NCI-H1417 treated with DMSO at 0.1 percent for 48 hours (cell line): ENCODE results near the gene IQSEC3.
"Not testable (repeated sequence)": the region's sequence is repeated elsewhere in the genome, so short reads cannot be mapped to it uniquely, and the experiment has no call there.

ENCODE experiments used
- DNase-seq: peaks from one replicate; lab custom pipeline; 2025; lab: John Stamatoyannopoulos, UW

Gene IQSEC3

DNA sequence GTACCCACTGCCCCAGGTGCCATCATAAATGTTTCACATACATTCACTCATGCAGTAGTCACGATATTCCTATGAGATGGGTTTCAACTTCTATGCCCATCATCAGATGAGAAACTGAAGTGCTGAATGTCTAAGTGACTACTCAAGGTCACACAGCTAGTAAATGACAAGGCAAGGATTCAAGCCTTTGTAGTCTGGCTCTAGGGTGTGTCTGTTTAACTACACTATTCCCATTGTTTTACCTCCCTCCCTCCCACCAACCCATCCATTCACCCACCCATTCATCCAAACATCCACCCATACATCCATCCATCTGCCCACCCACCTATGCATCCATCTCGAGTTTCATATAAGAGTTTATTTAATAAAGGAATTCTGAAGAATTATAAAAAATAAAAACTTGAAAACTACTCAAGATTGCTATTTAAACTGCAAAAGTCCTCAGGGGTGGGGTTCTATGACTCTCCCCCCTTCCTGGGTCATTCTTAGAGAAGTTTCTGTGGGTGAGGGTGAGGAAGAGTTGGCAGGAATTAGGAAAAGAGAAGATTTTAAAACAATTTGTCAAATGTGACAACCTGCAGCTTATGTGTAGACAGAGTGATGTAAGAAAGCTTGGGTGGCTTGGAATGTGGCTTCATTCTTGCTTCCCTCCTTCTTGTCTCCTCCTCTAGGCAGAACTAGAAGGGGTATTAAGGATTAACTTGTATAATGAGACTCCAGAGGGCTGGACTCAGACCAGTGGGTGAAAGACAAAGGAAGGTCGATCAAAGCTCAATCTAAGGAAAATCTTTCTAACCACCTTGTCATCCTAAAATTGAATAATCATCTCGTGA lies 13.4 kb upstream of the IQSEC3 start:
- not testable (repeated sequence) for DNase-seq

DNA sequence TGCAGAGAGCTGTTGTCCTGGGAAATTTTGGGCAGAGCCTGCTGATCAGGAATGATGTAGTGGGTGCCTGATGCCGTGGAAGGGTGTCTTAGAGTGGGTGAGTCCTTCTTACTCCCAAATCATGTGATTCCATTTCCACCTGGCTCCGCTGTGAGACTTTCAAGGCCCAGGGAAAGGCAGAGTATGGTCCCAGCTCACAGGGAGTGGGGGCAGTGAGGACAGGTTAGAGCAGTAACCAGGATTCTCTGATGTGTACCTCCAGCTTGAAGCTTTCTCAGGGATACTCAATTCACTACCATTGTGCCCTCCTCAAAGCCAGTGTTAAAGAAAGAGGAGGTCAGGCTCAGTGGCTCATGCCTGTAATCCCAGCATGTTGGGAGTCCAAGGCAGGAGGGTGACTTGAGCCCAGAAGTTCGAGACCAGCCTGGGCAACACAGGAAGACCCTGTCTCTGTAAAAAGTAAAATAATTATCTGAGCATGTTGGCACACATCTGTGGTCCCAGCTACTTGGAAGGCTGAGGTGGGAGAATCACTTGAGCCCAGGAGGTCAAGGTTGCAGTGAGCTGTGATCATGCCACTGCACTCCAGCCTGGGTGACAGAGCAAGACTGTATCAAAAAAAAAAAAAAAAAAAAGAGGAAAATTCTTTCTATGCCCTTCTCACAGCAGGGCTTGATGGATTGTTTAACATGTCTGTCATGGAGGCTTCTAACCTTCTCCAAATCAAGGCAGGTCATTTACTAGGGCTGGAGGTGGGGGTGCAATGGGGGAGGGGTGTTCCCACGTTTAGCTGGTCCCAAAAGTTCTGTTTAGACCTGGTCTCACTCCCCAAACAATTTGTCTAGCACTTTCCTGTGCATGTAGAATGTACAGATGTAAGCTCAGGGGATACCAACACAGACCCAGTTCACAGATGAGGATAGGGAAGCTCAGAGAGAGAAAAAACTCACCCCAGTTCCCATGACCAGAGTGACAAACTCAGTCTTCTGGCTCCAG lies 12.5 kb upstream of the IQSEC3 start:
- no peak for DNase-seq

DNA sequence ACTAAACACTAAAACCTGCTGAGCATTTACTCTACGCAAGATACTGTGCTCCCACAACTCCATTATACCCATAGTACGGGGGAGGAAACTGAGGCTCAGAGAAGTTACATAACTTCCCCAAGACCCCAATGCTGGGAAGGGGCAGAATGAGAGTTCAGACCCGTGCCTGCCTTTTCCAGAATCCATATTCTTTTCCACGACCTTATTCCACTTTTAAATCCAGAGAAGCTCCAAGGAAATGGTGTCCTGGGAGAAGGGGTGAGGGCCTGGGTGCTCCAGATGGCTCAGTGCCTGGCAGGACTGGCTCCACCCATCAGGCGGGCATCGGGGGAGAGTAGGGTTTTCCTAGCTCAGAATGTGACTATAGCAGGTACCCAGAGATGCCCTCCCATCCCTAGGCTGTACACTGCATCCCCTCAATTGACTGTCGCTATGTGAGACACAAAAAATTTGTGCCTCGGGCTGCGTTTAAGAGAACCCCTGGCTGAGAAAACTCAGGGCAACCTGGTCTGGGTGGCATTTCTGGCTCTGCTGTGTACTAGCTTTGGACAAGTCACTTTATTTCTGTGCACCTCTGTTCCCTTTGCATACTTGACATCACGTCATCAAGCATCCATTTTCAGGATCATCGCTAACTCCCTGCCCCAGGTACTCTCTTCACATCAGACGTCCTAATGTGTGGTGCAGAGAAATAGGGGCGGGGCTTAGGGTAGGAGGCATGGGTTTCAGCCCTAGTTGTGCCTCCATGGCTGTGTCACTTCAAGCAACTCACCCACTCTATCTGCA lies 11.6 kb upstream of the IQSEC3 start:
- DNase-seq, result no peak

DNA sequence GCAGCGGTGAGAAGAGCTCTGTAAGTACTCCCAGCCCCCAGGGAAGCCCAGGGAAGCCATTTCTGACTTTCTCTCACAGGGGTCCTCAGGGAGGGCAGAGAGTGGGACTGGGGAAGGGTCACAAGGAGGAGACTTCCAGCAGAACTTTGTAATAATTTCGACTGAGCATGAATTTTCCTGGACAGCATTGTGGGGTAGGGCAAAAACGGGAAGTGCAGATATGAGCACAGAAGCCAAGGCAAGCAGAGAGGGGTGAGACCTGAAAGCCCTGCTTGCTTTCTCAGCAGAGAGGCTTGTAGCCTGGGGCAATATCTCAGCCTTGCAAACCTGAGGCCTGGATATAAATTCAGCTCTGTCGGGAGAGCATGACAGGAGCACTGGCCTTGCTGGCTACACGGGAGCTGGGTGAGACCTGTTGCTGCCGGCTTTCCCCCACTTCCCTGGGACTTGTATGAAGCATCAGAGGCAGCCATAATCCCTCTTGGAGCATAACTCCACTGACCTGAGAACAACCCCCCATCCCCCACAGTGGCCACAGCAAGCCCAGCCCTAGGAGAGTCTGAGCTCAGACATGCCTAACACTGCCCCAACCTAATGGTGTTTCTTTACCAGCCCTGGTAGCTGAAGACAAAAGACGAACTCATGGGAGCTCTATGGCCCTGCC lies 9.8 kb upstream of the IQSEC3 start:
- DNase-seq, result no peak

DNA sequence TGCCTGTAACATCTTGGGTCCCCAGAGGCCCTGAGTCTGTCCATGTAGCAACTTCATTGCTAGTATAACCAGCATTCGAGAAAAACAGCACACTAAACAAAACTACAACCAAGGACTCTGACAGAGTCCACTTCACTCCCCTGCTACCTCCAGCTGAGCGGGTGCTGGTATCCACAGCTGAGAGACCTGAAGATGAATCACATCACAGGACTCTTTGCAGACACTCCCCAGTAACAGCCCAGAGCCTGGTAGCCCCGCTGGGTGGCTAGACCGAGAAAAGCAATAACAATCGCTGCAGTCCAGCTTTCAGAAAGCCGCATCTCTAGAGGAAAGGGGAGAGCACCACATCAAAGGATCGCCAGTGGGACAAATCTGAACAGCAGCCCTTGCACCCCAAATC lies 9.0 kb upstream of the IQSEC3 start:
- DNase-seq, result no peak

DNA sequence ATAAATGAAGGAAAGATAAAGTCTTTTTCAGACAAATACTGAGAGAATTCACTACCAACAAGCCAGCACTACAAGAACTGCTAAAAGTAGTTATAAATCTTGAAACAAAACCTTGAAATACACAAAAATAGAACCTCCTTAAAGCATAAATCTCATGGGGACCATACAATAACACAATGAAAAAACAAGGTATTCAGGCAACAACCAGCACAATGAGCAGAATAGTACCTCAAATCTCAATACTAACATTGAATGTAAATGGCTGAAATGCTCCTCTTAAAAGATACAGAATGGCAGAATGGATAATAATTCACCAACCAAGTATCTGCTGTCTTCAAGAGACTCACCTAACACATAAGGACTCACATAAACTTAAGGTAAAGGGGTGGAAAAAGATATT lies 7.7 kb upstream of the IQSEC3 start:
- DNase-seq, result no peak

DNA sequence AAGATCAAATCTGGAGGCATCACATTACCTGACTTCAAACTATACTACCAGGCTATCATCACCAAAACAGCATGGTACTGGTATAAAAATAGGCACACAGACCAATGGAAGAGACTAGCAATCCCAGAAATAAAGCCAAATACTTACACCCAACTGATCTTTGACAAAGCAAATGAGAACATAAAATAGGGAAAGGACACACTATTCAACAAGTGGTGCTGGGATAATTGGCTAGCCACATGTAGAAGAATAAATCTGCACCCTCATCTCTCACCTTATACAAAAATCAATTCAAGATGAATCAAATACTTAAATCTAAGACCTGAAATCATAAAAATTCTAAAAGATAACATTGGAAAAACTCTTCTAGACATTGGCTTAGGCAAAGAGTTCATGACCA lies 4.7 kb upstream of the IQSEC3 start:
- DNase-seq, result not testable (repeated sequence)

DNA sequence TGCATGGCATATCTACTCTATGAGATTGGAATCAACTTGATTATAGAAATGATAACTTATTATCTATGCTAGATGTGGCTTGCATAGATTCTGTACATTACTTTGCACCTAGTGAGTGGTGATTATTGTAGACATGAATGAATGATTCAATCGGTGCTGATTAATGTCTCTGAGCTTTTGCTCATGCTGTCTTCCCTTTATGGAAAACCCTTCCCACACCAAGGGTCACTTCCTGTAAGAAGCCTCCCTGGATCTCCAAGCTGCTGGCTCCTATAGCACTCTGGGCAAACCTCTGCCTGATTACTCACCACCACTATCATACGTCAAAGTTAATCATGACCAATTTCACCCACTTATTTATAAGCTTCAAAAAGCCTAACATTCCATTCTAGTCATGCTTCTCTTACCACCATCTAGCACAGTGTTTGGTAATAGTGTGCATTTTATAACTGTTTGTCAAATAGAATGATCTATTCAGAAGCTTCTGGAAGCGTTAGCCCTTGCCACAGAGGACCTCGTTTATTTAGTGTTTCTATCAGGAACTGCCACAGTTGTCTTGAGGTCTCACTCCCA lies 990 bp upstream of the IQSEC3 start:
- not testable (repeated sequence) for DNase-seq

DNA sequence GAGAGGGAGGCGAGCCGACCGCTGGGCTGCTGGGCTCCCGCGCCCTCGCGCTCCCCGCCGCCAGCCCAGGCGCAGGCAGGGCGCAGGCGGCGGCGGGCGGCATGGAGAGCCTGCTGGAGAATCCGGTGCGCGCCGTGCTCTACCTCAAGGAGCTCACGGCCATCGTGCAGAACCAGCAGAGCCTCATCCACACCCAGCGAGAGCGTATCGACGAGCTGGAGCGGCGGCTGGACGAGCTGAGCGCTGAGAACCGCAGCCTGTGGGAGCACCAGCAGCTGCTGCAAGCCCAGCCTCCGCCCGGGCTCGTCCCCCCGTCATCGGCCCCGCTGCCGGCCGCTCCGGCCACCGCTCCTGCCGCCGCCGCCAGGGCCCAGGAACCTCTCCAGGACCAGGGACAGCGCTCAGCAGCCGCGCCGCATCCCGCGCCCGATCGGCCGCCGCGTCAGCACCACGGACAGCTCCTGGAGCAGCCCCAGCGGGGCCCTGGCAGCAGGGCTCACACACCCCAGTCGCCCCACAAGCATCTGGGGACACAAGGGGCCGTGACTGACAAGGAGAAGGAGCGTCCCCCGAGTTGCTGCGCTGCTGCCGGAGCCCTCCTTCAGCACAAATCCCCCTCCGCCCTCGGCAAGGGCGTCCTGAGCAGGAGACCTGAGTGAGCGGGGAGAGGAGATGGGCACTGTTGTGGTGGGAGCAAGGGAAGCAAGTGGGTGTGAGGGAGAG lies 376 bp downstream of the IQSEC3 start:
- not testable (repeated sequence) for DNase-seq

DNA sequence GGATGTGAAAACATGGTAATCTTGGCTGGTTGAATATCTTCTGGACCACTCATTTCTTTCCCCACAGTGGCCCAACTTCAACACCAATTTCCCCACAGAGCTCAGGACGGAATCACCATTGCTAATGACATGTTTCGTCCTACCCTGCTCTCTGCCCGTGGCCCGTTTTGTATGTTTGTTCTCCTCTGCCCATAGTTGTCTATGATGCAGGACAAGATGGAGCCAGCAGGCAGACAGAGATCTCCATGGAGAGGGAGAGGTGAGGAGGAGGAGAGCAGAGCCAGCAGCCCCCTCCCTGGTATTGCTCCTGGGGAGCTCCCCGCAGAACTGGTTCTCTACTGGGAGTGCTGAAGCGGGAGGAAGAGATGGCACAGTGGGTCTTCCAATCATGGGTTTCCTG lies 3.1 kb downstream of the IQSEC3 start:
- DNase-seq, result not testable (repeated sequence)

DNA sequence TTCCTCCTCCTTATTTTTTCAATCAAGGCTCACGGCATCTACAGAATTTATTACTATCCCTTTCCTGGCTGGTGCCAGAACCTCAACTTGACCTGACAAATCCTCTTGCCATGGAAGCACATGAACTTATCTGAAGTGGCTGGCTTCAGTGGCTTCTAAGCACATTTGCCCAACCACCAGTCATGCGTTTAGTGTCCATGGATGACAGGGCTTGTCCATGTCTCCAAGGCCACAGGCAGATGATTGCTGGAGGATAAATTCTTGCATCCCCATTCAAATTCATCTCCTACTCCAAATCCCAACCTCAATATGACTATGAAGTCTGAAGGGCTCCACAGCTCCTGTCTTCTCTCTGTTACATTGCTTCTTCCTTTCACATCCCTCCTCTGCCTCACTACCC lies 4.0 kb downstream of the IQSEC3 start:
- DNase-seq, result not testable (repeated sequence)

DNA sequence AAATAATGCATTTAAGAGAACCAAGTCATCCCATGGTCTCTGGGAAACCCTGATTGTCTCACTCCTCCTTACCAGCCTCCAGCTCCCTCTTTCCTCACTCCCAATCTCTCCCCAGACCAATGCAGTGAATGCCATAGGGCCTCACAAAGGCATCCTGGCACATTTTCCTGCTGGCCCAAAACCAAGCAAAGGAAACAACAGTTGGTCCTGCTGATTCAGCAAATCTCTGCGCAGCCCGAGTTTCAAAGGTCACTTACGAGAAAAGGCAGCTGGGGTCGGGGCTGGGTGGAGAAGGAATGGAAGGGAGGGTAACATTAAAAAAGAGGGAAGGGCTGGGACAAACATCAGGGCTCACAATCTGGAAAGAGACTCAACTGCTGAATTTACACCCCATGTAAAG lies 5.5 kb downstream of the IQSEC3 start:
- not testable (repeated sequence) for DNase-seq

DNA sequence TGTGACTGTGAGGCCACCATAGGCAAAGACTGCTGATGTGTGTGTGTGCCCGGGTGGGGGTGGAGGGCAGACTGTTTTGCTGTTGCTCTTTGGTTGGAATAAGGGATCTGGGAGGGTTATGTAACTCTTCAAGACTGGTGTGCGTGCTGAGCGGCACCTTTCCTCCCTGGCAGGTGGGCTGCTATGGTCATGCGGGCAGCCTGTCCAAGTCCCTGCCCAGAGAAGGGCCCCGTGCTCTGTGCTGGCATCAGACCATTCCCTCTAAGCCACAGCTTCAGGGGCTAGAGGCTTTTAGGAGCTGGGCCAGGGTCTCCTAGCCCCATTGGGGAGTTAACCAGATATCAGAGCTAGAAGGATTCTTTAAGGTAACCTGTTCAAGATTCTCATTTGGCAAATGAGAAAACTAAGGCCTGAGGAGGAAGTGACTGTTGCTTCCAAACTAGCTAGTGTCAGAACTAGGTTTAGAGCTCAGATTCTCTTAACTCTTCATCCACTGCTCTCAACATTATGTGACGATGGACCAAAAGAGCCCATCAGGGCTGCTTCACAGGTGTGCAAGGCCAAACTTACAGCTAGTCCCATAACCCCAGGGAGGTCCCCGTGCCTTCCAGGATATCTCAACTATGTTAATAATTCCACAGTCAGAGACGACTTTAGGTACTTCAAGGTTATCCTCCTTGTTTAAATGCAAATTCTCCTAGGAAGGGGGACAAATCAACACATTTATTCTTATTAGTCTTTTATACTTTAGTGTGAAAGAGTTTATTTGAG lies 8.0 kb downstream of the IQSEC3 start:
- DNase-seq, result not testable (repeated sequence)

DNA sequence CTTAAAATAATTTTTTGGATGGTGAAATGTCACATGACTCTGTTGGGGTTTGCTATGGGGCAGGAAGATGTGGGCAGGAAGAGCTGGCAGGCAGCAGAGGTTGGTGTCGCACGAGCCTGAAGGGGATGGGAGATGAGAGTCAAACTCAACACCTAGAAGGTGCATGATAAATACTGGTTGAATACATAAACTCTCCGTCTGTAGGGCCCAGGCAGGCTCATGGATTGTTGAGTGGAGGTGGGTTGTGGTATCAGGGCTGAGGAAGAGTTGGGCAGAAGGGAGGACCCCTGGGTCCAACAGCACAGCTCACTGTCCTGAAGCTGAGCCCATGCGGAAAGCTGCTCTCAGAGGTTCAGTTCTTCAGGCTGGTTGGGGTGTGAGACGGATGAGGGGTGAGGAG lies 9.0 kb downstream of the IQSEC3 start:
- DNase-seq, result not testable (repeated sequence)

DNA sequence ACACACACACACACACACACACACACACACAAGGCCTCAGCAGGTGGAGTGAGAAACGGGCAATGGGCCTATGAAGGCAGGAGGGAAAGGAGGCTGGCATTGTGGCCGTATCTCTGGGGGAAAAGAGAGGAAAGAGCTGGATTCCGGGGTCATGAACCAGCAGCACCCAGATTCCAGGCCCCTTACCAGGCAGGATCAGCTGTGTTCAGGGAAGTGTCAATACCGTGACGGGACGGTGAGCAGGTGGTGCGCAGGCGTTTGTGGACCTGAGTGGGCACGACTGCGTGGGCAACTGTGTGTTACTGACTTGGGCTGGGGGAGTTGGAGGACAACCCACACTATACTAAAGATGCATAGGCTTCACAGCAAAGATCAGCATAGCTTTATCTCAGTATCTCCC lies 9.5 kb downstream of the IQSEC3 start:
- not testable (repeated sequence) for DNase-seq

DNA sequence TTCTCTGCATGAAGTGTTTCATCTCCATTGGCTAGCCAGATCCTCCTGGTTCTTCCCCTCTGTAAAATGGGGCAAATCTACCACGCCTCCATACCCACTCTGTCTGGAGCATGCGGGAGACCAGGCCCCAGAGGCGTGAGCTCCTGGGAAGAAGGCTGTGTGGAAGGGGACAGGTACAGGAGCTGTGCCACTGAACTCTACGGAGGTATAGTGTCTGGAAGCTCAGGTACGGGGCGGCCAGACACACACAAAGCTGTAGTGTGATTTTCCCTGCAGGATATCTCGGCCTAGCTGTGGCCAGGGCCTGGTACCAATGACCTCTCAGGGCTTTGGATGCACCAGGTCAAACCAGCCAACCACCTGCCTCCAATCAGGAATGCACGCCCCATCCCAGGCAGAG lies 10.0 kb downstream of the IQSEC3 start:
- not testable (repeated sequence) for DNase-seq

DNA sequence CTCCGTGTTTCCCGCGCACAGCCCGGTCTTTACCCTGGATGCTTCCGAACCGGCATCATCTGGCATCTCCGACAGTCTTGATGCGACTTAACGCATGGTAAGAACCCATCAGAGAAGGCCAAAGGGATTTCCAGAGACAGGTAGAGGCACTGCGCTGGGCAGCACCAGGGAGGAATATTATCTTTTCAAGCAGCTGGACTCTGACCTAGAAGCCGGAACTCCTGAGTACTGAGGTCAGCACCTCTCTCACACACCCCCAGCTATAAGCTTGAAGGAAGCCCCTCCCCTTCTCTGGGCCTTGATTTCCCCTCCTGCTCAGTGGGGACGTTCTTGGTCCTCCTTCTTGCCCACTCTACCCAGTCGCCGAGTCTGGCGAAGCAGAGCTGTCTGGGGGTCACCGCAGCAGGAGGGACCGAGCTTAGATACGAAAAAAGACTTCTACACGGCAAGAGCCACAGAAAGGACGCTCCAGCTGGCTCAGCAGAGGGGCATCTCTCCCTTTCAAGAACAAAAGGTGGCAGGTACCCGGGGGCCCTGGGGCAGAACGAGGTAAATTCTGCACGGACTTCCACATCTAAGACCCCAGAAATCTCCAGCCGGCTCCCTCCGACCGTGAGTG lies 10.6 kb downstream of the IQSEC3 start:
- not testable (repeated sequence) for DNase-seq

DNA sequence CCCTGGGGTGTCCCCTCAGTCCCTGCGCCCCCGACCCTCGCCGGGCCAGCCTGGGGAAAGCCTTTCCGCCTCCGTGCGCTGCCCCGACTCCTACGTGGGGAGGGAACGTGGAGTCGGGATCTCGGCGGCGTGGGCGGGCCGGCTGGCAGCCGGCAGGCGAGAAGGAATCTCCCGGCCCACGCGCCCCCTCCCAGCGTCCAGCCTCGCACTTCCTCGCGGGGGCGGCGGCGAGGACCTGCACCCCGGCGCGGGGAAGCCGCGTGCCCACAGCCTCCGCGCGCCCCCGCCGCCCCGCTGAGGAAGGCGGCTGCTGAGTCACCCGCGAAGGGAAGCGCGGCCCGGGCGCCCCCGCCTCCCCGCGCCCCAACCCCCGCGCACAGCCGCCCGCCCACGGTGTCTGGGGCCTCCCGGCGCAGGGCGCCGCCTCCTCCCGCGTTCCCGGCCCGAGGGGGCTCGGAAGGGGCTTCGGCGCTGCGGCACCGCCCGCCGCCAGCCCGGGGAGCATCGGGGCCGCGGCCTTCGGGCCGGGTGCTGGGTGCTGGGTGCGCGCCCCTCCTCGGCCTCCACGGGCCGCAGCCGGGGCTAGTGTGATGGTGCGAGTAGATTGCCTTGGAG lies 11.3 kb downstream of the IQSEC3 start:
- DNase-seq, result not testable (repeated sequence)

DNA sequence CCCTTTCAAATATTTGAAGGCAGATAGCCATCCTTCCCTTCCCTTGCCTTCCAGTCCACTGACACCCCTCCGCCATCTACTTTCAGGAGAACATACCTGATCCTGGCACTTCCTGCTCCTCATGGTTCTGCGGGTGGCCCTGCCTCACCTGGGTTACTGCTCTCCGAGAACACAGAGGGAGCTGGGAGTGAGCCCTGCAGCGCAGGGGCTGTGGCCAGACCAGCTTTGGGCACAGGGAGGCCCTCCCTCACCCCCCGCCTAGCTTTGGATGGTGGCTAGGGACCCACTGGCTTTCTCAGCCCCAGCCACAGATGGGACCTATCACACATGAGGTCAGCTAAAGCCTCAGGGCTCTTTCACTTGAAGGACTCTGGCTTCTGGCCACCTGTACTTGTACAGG lies 12.4 kb downstream of the IQSEC3 start:
- no peak for DNase-seq
